ENCODE data around the gene COL15A1.

The COL15A1 gene

DNA sequence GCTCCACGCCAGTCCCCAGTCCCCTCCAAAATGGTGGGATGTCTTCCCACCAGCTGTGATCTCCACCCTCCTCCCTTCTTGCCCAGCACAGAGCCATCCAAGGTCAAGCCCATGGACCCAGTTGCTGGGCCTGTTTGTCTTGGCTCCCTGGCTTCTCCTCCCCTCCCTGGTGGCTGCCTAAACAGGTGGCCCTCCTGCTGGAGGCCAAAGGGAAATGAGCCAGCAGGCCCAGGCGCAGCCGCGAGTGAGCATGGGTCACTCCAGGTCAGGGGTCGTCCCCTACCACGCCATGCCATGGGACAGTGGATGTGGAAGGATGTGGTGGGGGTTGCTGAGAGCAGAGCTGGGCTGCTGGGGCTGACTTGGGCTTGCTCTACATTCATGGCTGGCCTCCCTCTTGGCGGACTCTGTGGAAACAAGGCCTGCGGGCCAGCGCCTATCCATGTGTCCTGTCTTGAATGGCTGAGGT, 33.6 kb downstream of the COL15A1 start:
- H3K27ac ChIP-seq: no peak overlapping the region
- TF ChIP-seq, protein P1, sequence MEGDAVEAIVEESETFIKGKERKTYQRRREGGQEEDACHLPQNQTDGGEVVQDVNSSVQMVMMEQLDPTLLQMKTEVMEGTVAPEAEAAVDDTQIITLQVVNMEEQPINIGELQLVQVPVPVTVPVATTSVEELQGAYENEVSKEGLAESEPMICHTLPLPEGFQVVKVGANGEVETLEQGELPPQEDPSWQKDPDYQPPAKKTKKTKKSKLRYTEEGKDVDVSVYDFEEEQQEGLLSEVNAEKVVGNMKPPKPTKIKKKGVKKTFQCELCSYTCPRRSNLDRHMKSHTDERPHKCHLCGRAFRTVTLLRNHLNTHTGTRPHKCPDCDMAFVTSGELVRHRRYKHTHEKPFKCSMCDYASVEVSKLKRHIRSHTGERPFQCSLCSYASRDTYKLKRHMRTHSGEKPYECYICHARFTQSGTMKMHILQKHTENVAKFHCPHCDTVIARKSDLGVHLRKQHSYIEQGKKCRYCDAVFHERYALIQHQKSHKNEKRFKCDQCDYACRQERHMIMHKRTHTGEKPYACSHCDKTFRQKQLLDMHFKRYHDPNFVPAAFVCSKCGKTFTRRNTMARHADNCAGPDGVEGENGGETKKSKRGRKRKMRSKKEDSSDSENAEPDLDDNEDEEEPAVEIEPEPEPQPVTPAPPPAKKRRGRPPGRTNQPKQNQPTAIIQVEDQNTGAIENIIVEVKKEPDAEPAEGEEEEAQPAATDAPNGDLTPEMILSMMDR (conservative IDR thresholded peaks at IDR 0.05): no peak

DNA sequence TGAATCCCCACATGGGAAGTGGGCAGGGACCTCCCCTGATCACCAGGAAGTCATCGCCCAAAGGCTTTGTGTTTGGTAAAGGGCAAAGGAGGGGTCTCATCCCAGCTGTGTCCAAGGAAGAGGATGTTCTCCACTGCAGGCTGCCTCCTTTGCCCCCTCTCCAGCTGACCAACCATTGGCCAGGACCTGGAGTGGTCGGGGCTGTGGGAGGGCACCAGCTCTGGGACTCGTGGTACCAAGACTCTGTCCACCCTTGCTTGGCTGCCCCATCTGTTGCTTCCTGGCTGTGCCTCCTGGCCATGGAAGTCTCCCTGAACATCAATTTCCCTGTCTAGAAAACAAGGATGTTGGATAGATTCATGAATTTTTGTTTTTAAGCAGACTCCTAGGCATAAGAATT, 34.1 kb downstream of the COL15A1 start:
- H3K27ac ChIP-seq: no peak overlapping the region
- TF ChIP-seq, protein P1 (conservative IDR thresholded peaks at IDR 0.05): no peak

- H3K27ac ChIP-seq: no peak overlapping the region
- TF ChIP-seq, protein P1 (conservative IDR thresholded peaks at IDR 0.05): no peak
Observed at GRCh38 chr9:98978231-98978681, 34.5 kb downstream of the COL15A1 start.

DNA sequence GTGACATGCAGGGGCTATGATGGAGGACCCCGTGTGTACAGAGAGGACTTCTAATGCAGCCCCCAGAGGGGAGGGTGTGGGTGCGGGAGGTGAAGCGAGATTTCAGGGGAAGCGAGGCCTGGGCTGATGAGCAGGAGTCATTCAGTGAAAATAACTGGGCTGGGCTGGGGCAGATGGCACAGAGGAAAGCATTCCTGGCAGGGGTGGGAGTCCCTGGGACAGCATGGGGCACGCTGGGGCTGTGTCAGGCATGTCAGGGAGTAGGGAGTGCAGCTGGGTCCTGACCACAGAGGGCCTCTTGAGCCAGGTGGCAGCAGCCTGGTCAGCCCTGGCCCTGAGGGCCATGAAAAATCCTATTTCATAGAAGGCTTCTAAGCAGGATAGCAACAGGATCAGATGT, 36.6 kb downstream of the COL15A1 start:
- no peak overlapping the region for H3K27ac ChIP-seq
- TF ChIP-seq, protein P1 (conservative IDR thresholded peaks at IDR 0.05): no peak

DNA sequence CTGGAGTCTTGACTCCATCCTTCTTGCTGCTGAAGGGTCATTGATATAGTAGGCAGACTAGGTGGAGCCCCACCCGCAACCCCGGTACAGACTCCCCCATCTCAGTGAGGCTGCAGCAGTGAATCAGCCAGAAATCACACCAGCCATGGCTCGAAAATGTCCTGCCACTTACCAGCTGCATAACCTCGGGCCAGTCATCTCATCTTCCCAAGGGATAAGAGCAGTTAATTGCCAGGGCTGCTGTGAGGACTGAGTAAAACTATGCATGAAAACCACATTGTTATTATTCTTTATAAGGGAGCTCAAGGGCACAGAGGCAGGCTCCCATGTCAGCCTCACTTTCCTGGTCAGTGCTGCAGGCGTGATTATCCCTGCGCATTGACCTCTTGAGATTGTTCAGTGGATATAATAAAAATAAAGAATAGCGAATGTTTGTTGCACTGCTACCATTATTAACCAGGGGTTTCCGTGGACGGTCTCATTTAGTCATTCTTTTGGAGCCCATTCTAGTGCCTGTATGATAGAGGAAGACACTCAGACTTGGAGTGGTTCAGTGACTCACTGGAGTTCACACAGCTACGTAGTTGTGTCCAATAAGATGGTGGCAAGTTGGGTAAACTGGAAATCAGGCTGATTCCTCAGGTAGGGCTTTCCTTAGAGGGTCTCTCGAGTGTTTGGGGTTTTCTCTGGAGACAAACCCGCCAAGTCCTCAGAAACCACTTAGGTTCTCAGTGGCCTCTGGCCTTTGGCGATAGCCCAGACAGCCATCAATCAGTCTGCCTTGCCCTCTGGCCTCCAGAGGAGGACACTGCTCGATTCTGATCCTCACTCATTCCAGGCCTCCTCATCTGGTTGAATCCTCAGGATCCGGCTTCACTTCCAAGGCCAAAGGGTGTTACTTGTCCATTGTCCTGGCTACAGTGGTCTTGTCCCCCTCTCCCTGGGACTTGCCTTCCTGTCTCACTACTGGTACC, 39.9 kb downstream of the COL15A1 start:
- H3K27ac ChIP-seq: no peak overlapping the region

DNA sequence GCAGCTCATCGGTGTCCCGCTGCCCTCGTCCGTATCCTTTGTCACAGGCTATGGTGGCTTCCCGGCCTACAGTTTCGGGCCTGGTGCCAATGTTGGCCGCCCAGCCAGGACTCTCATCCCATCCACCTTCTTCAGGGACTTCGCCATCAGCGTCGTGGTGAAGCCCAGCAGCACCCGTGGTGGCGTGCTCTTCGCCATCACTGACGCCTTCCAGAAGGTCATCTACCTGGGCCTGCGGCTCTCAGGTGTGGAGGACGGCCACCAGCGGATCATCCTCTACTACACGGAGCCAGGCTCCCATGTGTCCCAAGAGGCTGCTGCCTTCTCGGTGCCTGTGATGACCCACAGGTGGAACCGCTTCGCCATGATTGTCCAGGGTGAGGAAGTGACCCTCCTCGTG, 41.9 kb downstream of the COL15A1 start:
- TF ChIP-seq, protein P1 (conservative IDR thresholded peaks at IDR 0.05): no peak

More for the DNA sequence above, 39.9 kb downstream of the COL15A1 start:
- TF ChIP-seq, protein P1 (conservative IDR thresholded peaks at IDR 0.05): no peak

GRCh38 chr9:98986866-98987651, 43.4 kb downstream of the COL15A1 start:
- TF ChIP-seq, protein P1 (conservative IDR thresholded peaks at IDR 0.05): no peak
- no peak overlapping the region for H3K27ac ChIP-seq

More for the DNA sequence above, 41.9 kb downstream of the COL15A1 start:
- H3K27ac ChIP-seq: no peak overlapping the region
